Stimulated activated CD4-positive, alpha-beta T cell treated with anti-CD3 and anti-CD28 coated beads, Interleukin-1b, Interleukin-23, amount 100 ng/mL, for 48 hours (primary cell): ENCODE results near the gene ZNF285.
"Not testable (repeated sequence)": the region's sequence is repeated elsewhere in the genome, so short reads cannot be mapped to it uniquely, and the experiment has no call there.

Source experiments
- DNase-seq: peaks from one replicate; pipeline ENCODE4 v3.0.0-alpha.2; 2020

ZNF285 gene

DNA sequence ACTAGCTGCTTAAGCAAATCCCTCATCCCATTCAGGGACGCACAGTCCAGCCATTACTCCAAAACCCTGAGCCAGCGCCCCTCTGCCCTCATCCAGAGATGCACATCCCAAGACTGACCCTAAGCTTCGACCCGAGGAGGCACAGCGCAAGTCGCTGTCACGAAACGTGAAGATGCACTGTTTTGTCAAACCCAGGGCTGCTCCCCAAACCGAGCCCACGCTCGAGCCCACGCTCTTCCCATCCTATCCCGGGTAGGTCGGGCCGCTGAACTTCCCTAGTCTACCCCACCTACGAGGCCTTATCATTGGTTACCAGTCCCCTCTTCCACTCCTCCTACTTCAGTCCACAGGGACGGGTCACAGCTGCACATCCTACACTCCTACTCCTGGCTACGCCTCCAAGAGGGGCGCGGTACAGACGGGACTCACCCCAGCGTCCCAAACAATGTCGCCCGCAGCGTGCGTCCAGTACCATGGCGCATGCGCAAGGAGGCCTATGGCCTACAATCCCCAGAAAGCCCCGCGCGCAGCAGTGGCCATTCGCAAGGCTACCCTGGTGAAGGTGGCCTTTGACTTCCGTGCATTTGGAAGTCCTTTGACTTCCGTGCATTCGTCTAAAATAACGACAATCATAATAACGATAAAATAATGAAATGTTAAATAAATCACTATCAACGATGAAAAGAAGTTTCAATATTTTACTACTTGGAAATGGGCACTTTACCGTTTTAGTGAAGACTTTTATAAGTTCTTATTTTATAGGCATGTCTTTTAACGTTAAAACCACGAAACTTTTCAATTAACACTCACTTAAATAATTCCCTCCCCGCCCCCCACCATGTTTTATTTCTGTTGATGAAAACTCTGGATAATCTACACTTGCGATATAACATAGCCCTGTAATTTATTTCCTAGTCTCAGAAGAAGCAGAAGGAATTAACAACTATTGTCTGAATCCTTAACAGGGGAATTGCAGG is at the start of gene ZNF285:
Gene ZNF285, minus strand, starts transcription at position 470 of the 977 bp plus-strand sequence. CDS start 4,395 bp downstream, outside the sequence.
- peak; percentile 86 for DNase-seq

GRCh38 chr19:44447916-44448674 is 46.7 kb upstream of the ZNF285 start, which contains the start of gene ZNF229:
Gene ZNF229, minus strand, starts transcription at chr19:44448472. Its CDS starts 5,625 bp downstream, at chr19:44442847.
- peak; percentile 83 for DNase-seq

- no peak for DNase-seq
Measured at GRCh38 chr19:44438441-44438840, 37.0 kb upstream of the ZNF285 start.

- no peak for DNase-seq
Measured at GRCh38 chr19:44435441-44435840, 34.0 kb upstream of the ZNF285 start.

DNA sequence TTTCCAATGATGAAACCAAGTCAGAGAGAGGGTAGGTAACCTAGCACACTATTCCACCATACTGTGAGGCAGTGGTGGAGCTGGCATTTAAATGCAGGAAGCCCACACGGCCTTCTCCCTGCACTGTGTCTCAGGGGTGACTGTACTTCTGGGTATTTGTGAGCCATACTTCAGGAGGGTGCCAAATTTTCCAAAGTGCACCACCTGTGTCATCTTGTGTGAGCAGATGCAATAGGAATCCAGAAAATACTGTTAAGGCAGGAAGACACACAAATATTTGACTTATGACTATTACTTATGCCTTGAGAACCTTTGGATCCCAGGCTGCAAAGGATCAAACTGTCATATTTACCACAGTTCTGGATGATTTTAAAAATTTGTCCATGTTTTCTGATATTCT is 29.5 kb upstream of the ZNF285 start:
- no peak for DNase-seq

- not testable (repeated sequence) for DNase-seq
Measured at GRCh38 chr19:44415553-44415952, 14.1 kb upstream of the ZNF285 start.

GRCh38 chr19:44389268-44389667 is 12.1 kb downstream of the ZNF285 start:
- DNase-seq = not testable (repeated sequence)

GRCh38 chr19:44374789-44375188 is 26.6 kb downstream of the ZNF285 start:
- no peak for DNase-seq

DNA sequence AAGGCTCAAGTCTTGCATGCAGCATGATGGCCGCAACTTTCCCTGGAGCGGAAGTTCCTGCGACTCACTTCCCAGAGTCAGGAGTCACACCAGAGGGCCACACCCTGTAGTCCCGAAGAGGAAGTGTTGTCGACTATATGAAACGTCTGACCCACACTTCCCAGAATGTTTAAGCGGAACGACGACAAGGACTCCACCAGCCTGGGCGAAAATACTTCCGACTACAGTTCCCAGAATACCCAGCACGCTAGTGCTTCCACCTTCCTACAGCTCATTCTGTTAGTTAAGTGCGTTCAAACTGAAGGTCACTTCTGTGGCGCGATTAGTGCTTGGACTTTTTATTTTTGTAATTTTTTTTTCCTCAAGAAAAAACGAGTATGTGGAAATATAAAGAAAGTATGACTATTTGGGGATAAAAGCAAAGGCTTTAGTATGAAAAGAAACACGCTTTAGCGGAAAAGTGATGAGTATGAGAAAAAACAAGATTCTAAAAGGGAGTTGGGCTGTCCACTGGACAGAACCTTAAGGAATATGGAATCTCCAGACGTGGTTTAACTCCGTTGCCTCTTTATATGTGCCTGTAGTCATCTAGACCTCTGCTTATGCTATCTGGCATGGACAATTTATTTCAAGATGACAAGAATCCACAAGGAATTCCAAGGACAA is 29.5 kb downstream of the ZNF285 start:
- no peak for DNase-seq

DNA sequence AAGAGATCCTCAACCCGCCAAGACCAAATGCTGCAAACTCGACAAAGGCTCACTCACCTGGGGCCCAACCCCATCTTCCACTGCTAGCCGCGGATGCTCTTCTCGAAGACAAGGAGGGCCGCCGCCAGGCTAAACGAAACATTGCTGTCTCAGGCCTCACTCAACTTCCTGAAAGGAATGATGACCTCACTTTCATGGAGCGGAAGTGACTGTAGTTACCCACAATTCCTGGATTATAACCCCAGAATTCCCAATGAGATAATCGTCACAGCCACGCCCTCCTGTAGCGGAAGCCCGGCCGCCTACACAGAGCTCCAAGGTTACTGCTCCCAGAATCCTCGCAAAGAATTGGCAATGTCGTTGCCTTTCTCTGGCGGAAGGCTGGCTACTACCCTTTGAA is 34.4 kb downstream of the ZNF285 start:
- no peak for DNase-seq

- peak; percentile 3 for DNase-seq
Measured at GRCh38 chr19:44356383-44357111, 44.9 kb downstream of the ZNF285 start, which contains the start of gene ZNF112. Gene ZNF112, minus strand, starts transcription at chr19:44356680. Its CDS starts 16,141 bp downstream, at chr19:44340539.

DNA sequence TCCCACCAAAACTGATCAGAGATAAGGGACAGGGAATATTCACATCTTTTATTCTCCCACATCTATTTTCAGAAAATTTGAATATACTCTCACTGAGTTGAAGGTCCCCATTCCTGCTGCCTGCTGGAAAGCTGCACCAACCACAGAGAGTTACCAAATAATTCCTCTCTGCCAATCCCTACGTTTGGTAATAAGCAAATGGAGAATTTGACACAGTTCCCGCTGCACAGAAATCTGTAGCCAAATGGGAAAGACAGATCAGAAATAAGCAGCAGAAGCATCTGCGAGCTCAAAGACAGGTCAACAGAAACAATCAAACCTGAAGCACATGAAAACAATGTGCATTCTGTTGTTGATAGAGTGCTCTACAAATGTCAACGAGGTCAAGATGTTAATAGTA is 54.9 kb downstream of the ZNF285 start:
- no peak for DNase-seq

DNA sequence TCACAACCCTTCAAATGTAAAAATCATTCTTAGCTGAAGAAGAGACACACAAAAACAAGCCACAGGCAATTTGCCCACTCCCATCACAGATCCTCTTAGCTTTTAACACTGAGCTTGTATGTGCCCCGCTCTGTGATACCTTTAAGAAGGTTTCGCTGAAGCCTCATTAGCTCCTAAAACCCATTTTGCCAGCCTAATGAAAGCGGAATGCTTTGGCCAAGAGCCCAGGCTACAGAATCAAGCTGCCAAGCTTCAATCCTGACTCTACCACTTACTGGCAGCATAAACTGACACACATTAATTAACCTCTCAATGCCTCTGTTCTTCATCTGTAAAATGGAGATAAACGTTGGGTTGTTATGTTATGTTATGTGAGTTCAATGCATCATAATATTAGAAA is 55.4 kb downstream of the ZNF285 start:
- DNase-seq = no peak

DNA sequence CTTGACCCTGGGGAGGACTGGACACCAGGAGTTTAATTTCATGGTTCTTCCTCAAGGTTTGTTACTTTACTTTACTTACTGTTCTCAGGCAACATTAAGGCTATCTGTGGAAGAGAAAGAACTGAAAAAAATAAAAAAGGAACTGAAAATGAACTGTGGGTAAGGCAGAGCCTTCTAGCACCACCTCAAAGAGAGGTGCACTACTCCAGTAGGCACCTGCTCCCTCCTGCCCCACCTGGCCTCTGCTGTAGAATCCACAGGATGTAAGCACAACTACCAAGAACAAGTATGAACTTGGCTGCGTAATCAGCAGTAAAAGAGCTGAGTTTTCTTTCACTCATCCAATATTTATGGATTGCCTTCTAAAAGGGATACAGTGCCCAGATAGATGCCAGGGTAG is 57.2 kb downstream of the ZNF285 start:
- no peak for DNase-seq

DNA sequence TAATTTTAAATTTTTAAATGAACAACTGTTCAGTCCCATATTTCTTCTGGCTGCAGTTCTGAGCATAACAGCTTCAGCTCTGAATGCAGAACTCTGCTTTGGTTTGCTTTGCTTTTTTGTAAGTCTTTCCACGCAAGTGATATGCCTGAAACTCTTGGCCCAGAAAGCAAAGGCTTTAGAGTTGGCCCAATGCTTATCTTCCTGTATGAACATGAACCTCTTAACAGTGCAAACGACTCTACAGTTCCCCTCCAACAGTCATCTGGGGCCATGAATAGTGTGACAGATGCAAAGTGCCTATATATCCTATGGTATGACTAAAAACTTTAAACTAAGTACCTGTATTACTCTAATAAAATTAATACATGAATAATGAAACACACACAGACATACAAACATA is 59.6 kb downstream of the ZNF285 start:
- DNase-seq = no peak

GRCh38 chr19:44334639-44335038 is 66.8 kb downstream of the ZNF285 start:
- DNase-seq = not testable (repeated sequence)
